Erythroblast (primary cell): ENCODE results near the gene HTATSF1.

Source experiments
- DNase-seq, 2 experiments: peaks; one replicate each; lab custom pipeline; 2025; lab: John Stamatoyannopoulos, UW
- GATA1 ChIP-seq: IDR thresholded peaks from 2 replicates; pipeline ENCODE4 v1.6.1; 2011; ENCODE audit warnings: low read depth, mild to moderate bottlenecking, control low read depth, low read length, moderate library complexity
- POLR2A ChIP-seq: IDR thresholded peaks from 2 replicates; pipeline ENCODE4 v1.6.1; 2011; ENCODE audit warnings: mild to moderate bottlenecking, low read length

Gene HTATSF1

GRCh38 chrX:136531951-136532350 is 34.6 kb downstream of the HTATSF1 start, which contains the start of gene VGLL1:
Gene VGLL1, plus strand, starts transcription at chrX:136532215. Its CDS starts 3,806 bp downstream, at chrX:136536021.
- DNase-seq = no peak
- no peak for TF ChIP-seq POLR2A
- no peak for TF ChIP-seq GATA1

GRCh38 chrX:136534131-136534530 is 36.7 kb downstream of the HTATSF1 start:
- DNase-seq = no peak

GRCh38 chrX:136538811-136539210 is 41.4 kb downstream of the HTATSF1 start:
- DNase-seq = no peak
- no peak for TF ChIP-seq POLR2A
- no peak for TF ChIP-seq GATA1

More at GRCh38 chrX:136534131-136534530, 36.7 kb downstream of the HTATSF1 start:
- TF ChIP-seq POLR2A (no peak), GATA1 (no peak)

GRCh38 chrX:136540226-136540625 is 42.8 kb downstream of the HTATSF1 start:
- TF ChIP-seq GATA1 (no peak), POLR2A (no peak)
- DNase-seq = no peak

GRCh38 chrX:136541294-136541693 is 43.9 kb downstream of the HTATSF1 start:
- no peak for TF ChIP-seq POLR2A
- no peak for TF ChIP-seq GATA1
- no peak for DNase-seq

- DNase-seq = no peak
- no peak for TF ChIP-seq GATA1
- no peak for TF ChIP-seq POLR2A
Measured at GRCh38 chrX:136542281-136542680, 44.9 kb downstream of the HTATSF1 start.

GRCh38 chrX:136546371-136546781 is 49.0 kb downstream of the HTATSF1 start:
- TF ChIP-seq POLR2A (no peak), GATA1 (no peak)
- no peak for DNase-seq

- TF ChIP-seq GATA1 = no peak
- TF ChIP-seq POLR2A = no peak
- DNase-seq = no peak
Measured at GRCh38 chrX:136549226-136549625, 51.8 kb downstream of the HTATSF1 start.

GRCh38 chrX:136551410-136551809 is 54.0 kb downstream of the HTATSF1 start:
- DNase-seq = no peak
- TF ChIP-seq POLR2A = no peak

- DNase-seq = no peak
- TF ChIP-seq GATA1 (no peak), POLR2A (no peak)
Measured at GRCh38 chrX:136555694-136556093, 58.3 kb downstream of the HTATSF1 start.
